C4-2B (cell line): ENCODE measurements around the gene B3GALT2.

Source experiments
- H3K27ac ChIP-seq: fragments of 450-650 bp; 2 replicates; pipeline ENCODE4 v1.5.1; 2017
- CTCF ChIP-seq: fragments of 450-650 bp; conservative IDR thresholded peaks from 2 replicates; pipeline ENCODE4 v1.5.1; 2017; ENCODE audit warnings: mild to moderate bottlenecking
- ZFX ChIP-seq: fragments of 450-650 bp; IDR thresholded peaks from 2 replicates; pipeline ENCODE4 v1.6.1; 2017

B3GALT2 gene

DNA sequence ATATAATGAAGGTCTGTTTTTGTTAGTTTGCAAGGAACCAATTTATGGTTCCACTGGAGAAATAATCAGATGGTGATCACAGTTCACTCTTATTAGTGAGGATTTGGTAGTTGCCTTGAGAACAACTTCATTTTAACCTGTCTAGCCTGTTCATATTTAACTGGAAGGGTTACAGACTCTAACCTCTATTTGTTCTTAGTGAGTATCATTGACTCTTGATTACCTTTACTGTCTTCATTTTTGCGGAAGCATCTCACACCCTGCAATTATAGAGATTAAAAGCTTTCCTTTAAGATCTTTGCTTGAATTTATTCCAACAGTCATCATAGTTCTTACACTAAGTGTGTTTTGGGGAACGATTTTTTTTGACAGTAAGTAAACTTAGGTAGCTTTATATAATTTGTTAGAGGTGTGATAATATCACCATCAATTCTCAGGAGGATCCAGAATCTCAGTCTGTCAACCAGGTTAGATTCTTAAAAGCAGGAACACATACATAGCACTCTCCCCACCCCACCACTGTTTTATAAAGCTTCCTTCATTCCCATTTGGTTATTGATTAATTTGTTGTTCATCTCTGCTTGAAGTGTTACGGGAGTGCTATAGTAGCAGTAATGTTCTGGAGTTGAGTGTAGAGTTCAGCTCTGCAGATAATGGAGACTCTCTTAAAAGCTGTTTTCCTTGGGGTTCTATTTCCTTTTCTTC is 30.1 kb downstream of the B3GALT2 start:
- H3K27ac ChIP-seq: no peak overlapping the region

GRCh38 chr1:193144999-193145398 is 41.4 kb downstream of the B3GALT2 start:
- H3K27ac ChIP-seq: no peak overlapping the region
- TF ChIP-seq CTCF (no peak), ZFX (no peak)

More for the DNA sequence above, 30.1 kb downstream of the B3GALT2 start:
- TF ChIP-seq CTCF (no peak), ZFX (no peak)

DNA sequence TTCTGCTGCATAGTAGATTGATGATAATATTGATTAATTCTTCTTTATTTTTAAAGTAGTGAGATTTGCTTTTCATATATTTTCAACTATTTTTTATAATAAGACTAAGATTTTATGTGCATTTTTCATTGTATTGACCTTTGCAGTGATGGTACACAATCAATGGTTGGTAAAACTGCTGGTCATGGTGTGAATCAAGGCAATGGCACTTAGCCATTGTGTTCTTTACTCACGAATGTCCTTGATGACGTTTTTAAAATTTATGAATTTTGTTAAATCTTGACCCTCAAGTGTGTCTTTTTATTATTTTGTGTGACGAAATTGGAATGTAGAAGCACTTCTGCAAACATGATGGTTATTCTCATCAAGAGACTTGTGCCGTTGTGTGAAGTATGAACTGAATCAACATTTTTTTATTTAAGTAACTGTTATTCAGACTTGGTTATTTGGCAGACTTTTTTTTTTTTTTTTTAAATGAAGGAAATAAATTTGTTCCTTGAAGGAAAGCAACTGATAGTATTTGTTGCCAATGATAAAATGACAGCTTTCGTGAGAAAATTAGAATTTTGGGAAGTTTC is 42.0 kb downstream of the B3GALT2 start:
- TF ChIP-seq ZFX (no peak), CTCF (no peak)
- no peak overlapping the region for H3K27ac ChIP-seq

- TF ChIP-seq ZFX (no peak), CTCF (peak; percentile 52)
- no peak overlapping the region for H3K27ac ChIP-seq
Measured at GRCh38 chr1:193143285-193143684, 43.1 kb downstream of the B3GALT2 start.

- TF ChIP-seq ZFX (no peak), CTCF (no peak)
- H3K27ac ChIP-seq: no peak overlapping the region
Measured at GRCh38 chr1:193142409-193142808, 44.0 kb downstream of the B3GALT2 start.

GRCh38 chr1:193141804-193142203 is 44.6 kb downstream of the B3GALT2 start:
- TF ChIP-seq CTCF (no peak), ZFX (no peak)
- no peak overlapping the region for H3K27ac ChIP-seq

GRCh38 chr1:193140254-193140653 is 46.2 kb downstream of the B3GALT2 start:
- TF ChIP-seq ZFX: no peak
- no peak for TF ChIP-seq CTCF
- H3K27ac ChIP-seq: no peak overlapping the region; the same call in 1 of the 2 replicates
